Keratinocyte (primary cell): Measurements from ENCODE around the gene NKX1-2. TPM values are rescaled to one million over a fixed set of nuclear protein-coding genes. Genes with fewer than 3 reads are reported as not detected.

ENCODE experiments used
- DNase-seq: peaks from one replicate; pipeline ENCODE4 v3.0.0-alpha.2; 2011; ENCODE audit warnings: low read depth, missing footprints, low spot score
- FAIRE-seq: peaks from 2 replicates; lab custom pipeline; 2011; peaks lifted over from hg19 to GRCh38; lab: Jason Lieb, UNC
- H2AFZ ChIP-seq: 2 replicates; pipeline ENCODE4 v1.6.0; 2012; ENCODE audit warnings: low read length, control low read depth, inconsistent platforms; ENCODE audit not compliant: control insufficient read depth
- H3K27ac ChIP-seq: 2 replicates; pipeline ENCODE4 v1.5.1; 2011; ENCODE audit warnings: low read length; ENCODE audit not compliant: control insufficient read depth, insufficient read depth
- H3K27me3 ChIP-seq: 3 replicates; pipeline ENCODE4 v1.6.0; 2011; ENCODE audit warnings: low read length; ENCODE audit not compliant: control insufficient read depth, insufficient read depth; ENCODE audit errors: extremely low read depth
- H3K36me3 ChIP-seq, 2 experiments: 2 replicates in 1 of 2; 3 replicates in 1 of 2; pipeline ENCODE4 v1.5.1; 2011; ENCODE audit warnings: low read length in 2 of 2, mild to moderate bottlenecking in 1 of 2; ENCODE audit not compliant: control insufficient read depth in 2 of 2, insufficient read depth in 2 of 2; ENCODE audit errors: extremely low read depth in 1 of 2
- H3K4me1 ChIP-seq: 3 replicates; pipeline ENCODE4 v1.5.1; 2011; ENCODE audit warnings: low read length; ENCODE audit not compliant: control insufficient read depth, insufficient read depth; ENCODE audit errors: extremely low read depth
- H3K4me2 ChIP-seq: 3 replicates; pipeline ENCODE4 v1.6.0; 2011; ENCODE audit warnings: low read depth, low read length; ENCODE audit not compliant: control insufficient read depth, insufficient read depth; ENCODE audit errors: extremely low read depth
- H3K4me3 ChIP-seq, 3 experiments: fragments of 200-600 bp in 1 of 3; sonication (generic) in 1 of 3; 2 replicates in 2 of 3; 3 replicates in 1 of 3; pipeline ENCODE4 v1.5.1; 2011 to 2016; ENCODE audit warnings: low read length in 3 of 3, mild to moderate bottlenecking in 3 of 3, control low read depth in 2 of 3, inconsistent platforms in 1 of 3, low read depth in 1 of 3, mixed read lengths in 1 of 3, mixed run types in 1 of 3, moderate library complexity in 1 of 3; ENCODE audit not compliant: control insufficient read depth in 2 of 3, insufficient read depth in 2 of 3; ENCODE audit errors: extremely low read depth in 1 of 3
- H3K79me2 ChIP-seq: 2 replicates; pipeline ENCODE4 v1.6.0; 2012; ENCODE audit warnings: low read length; ENCODE audit not compliant: control insufficient read depth, insufficient read depth
- H3K9ac ChIP-seq: 3 replicates; pipeline ENCODE4 v1.6.0; 2011; ENCODE audit warnings: low read length; ENCODE audit not compliant: control insufficient read depth, insufficient read depth; ENCODE audit errors: extremely low read depth
- H3K9me1 ChIP-seq: 3 replicates; pipeline ENCODE4 v1.6.0; 2011; ENCODE audit warnings: low read length; ENCODE audit not compliant: control insufficient read depth, insufficient read depth; ENCODE audit errors: extremely low read depth
- H3K9me3 ChIP-seq: 2 replicates; pipeline ENCODE4 v1.5.1; 2012; ENCODE audit warnings: low read depth, low read length; ENCODE audit not compliant: control insufficient read depth
- H4K20me1 ChIP-seq: 3 replicates; pipeline ENCODE4 v1.6.0; 2011; ENCODE audit warnings: low read length; ENCODE audit not compliant: control insufficient read depth, insufficient read depth; ENCODE audit errors: extremely low read depth
- CTCF ChIP-seq, 3 experiments: IDR thresholded peaks in 1 of 3; conservative IDR thresholded peaks in 1 of 3; optimal IDR thresholded peaks in 1 of 3; 2 replicates in 2 of 3; 3 replicates in 1 of 3; pipeline versions ENCODE3 to v1.5.1; 2011; ENCODE audit warnings: low read length in 3 of 3, mild to moderate bottlenecking in 3 of 3, moderate library complexity in 2 of 3, control low read depth in 1 of 3, inconsistent platforms in 1 of 3; ENCODE audit not compliant: insufficient read depth in 2 of 3; ENCODE audit errors: extremely low read depth in 1 of 3
- EZH2 ChIP-seq: IDR thresholded peaks from one replicate; pipeline ENCODE4 v1.6.1; 2012; ENCODE audit warnings: inconsistent platforms, mild to moderate bottlenecking, low read length, moderate library complexity
- dilution Hi-C: fragments of 300-500 bp; cut with MboI; formaldehyde crosslinking; loops from one replicate; pipeline ENCODE4 v1.7.0; 2020; ENCODE audit warnings: low sequenced_read_pairs; ENCODE audit not compliant: extremely low pct_ligation_motif_present
- polyA plus RNA-seq, 5 experiments: library from polyadenylated mRNA; depleted of rRNA in 3 of 5; stranded (reverse) in 3 of 5; stranded (forward) in 1 of 5; unstranded in 1 of 5; fragments of >200 nt; gene quantifications; 1 replicate in 1 of 5; 2 replicates in 3 of 5; 3 replicates in 1 of 5; pipeline versions ENCODE4 v1.2.1 to v1.2.3, GENCODE V29; 2011 to 2012; ENCODE audit warnings: missing spikeins in 2 of 5, low read depth in 1 of 5, low replicate concordance in 1 of 5

NKX1-2 gene
- polyA plus RNA-seq, 1 donor (not counting 4 experiments of a cell fraction or from before 2014, with no cell fraction given): 1.9 TPM

- H2AFZ ChIP-seq: peak within 1 kb of the TSS; percentile 96
- dilution Hi-C loops: no loop called here
These were observed 12.0 kb upstream of the NKX1-2 start, which contains the start of gene LHPP for GRCh38 chr10:124461642-124462347. TSS of gene LHPP (plus strand) at chr10:124461823. CDS start at chr10:124461863, 40 bp downstream.

GRCh38 chr10:124460144-124460543 lies 10.3 kb upstream of the NKX1-2 start:
- no peak overlapping the region for H3K9ac ChIP-seq
- no peaks in the 10 kb centered on the region for H3K9me1 ChIP-seq
- no peaks in the 10 kb centered on the region for H3K9me3 ChIP-seq
- H3K79me2 ChIP-seq: peaks cover 9% of the 10 kb centered on the region
- H3K27ac ChIP-seq: no peak overlapping the region
- no peaks in the 10 kb centered on the region for H3K27me3 ChIP-seq
- H3K4me2 ChIP-seq: no peak overlapping the region
- H3K4me3 ChIP-seq: no peak overlapping the region
- FAIRE-seq (no peak), DNase-seq (no peak)
- no peak overlapping the region for H2AFZ ChIP-seq
- TF ChIP-seq EZH2: no peak
- no peak for TF ChIP-seq CTCF (optimal IDR thresholded peaks at IDR 0.05 in 1 of 3, IDR thresholded peaks at IDR 0.05 in 1 of 3, conservative IDR thresholded peaks at IDR 0.05 in 1 of 3; ENCODE audit: extremely low read depth in 1 of 3, insufficient read depth in 2 of 3, low read length in 3 of 3)
- no peaks in the 10 kb centered on the region for H4K20me1 ChIP-seq
- dilution Hi-C loops: no loop called here
- peaks cover 0 to 2% of the 10 kb centered on the region in 2 experiments for H3K36me3 ChIP-seq
- peaks cover 8% of the 10 kb centered on the region for H3K4me1 ChIP-seq

More at GRCh38 chr10:124461642-124462347, 12.0 kb upstream of the NKX1-2 start, which contains the start of gene LHPP:
- peak within 1 kb of the TSS; percentile 78 for H3K4me2 ChIP-seq
- H3K9me3 ChIP-seq: no peaks in the 10 kb centered on the region
- H3K27ac ChIP-seq: peak within 1 kb of the TSS; percentile 71
- no peak for TF ChIP-seq EZH2
- TF ChIP-seq CTCF (optimal IDR thresholded peaks at IDR 0.05 in 1 of 3, IDR thresholded peaks at IDR 0.05 in 1 of 3, conservative IDR thresholded peaks at IDR 0.05 in 1 of 3; ENCODE audit: extremely low read depth in 1 of 3, insufficient read depth in 2 of 3, low read length in 3 of 3): no peak
- H3K36me3 ChIP-seq: peaks cover 0 to 2% of the 10 kb centered on the region in 2 experiments
- FAIRE-seq: no peak
- peak within 1 kb of the TSS; percentile 76 to 81 (median 81) for H3K4me3 ChIP-seq
- peaks cover 9% of the 10 kb centered on the region for H3K79me2 ChIP-seq
- H3K4me1 ChIP-seq: peaks cover 8% of the 10 kb centered on the region
- H4K20me1 ChIP-seq: no peaks in the 10 kb centered on the region
- no peaks in the 10 kb centered on the region for H3K27me3 ChIP-seq
- no peak for DNase-seq
- H3K9me1 ChIP-seq: no peaks in the 10 kb centered on the region
- H3K9ac ChIP-seq: peak within 1 kb of the TSS; percentile 75
